HG02798 (cell line): ENCODE data around the gene FXR1.
"Not testable (repeated sequence)": the region's sequence is repeated elsewhere in the genome, so short reads cannot be mapped to it uniquely, and the experiment has no call there.

Experiments
- ATAC-seq: cut with Tn5 transposase; IDR thresholded peaks from one replicate; pipeline ENCODE4 v1.9.1; 2021; ENCODE audit warnings: mild to moderate bottlenecking; ENCODE audit not compliant: unreplicated experiment, poor library complexity

Gene FXR1

DNA sequence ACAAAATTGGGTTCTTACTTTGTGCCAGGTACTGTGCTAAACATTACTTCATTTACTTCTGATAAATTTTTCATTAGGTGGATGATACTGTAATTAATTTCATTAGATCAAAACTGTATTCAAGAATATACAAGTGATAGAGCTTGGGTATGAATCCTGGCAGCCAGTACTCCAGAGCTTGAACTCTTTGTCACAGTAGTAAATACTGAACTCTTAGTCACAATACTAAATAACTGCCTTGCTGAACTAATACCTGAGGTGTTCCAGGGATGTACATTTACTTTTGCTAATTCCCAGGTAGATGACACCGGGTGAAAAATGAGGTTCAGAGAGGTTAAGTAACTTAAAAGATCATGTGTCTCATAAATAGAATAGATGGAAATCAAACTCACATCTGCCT lies 20.3 kb downstream of the FXR1 start:
- ATAC-seq: no peak

GRCh38 chr3:180934638-180935037 lies 22.2 kb downstream of the FXR1 start:
- ATAC-seq: no peak

GRCh38 chr3:180940826-180941225 lies 28.4 kb downstream of the FXR1 start:
- no peak for ATAC-seq

- ATAC-seq: peak; percentile 79
These were observed 35.4 kb downstream of the FXR1 start for GRCh38 chr3:180947761-180948390.

DNA sequence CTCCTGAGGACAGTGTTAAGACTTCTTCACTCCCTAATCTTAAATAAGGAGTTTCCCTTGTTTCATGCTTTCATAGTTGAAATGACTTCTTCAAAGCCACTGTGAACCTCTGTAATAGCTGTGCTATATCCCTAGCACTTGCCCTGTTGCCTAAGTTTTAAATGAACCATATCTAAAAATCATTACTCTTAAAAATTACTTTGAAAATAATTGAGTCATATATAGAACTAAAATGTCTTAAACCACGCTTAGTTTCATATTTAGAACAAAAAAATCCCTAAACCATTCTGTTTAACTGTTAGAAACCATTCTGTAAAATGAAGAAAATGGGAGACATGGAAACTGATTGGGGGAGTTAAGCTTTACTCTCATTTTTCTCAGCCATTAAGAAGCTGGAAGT lies 47.2 kb downstream of the FXR1 start:
- peak; percentile 40 for ATAC-seq

DNA sequence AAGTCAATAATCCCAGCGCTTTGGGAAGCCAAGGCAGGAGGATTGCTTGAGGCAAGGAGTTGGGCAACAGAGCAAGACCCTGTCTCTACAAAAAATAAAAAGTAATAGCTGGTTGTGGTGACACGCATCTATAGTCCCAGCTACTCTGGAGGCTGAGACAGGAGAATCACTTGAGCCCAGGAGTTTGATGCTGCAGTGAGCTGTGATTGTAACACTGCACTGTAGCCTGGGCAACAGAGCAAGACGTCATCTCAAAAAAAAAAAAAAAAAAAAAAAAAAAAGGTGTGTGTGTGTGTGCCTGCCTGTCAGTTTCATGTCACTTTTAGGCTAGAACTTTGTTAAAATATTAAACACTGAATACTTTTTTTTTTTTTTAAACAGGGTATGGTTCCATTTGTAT lies 48.6 kb downstream of the FXR1 start:
- ATAC-seq: no peak

GRCh38 chr3:180961552-180961951 lies 49.1 kb downstream of the FXR1 start:
- no peak for ATAC-seq

GRCh38 chr3:180962530-180962929 lies 50.1 kb downstream of the FXR1 start:
- ATAC-seq: no peak

GRCh38 chr3:180970931-180971330 lies 58.5 kb downstream of the FXR1 start:
- ATAC-seq: no peak

DNA sequence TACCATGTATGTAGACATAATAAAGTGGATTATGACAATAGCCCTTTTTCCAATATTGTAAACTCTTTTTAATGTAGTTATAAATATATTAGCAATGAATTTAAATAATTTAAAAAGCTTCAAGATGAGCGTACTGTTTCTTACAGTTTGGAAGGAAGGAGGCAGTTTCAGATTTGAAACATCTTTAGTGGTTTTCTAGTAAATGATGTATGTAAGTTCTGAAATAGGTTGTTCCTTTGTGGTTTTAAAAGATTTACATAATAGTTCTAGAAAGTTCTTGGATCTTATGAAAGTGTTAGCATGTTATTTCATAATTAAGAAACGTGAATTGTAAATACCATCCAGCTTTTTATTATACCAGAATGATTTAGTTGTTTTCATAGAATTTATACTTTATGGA lies 61.1 kb downstream of the FXR1 start:
- peak; percentile 69 for ATAC-seq

DNA sequence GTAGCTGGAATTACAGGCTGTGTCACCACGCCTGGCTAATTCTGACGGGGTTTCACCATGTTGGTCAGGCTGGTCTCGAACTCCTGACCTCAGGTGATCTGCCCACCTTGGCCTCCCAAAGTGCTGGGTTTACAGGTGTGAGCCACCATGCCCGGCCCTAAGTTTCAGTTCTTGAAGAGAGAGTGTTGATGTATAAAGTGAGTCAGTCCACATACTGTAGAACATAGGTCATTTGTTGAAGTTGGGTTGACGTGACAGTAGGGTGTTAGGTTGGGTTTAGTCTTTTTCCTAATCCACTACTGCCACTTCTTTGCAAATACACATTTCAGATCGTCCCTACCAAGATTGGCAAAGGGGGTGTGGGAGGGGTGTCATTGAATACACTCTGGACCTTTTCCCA lies 61.8 kb downstream of the FXR1 start:
- ATAC-seq: no peak

- ATAC-seq: no peak
These were observed 65.0 kb downstream of the FXR1 start for GRCh38 chr3:180977498-180977897.

DNA sequence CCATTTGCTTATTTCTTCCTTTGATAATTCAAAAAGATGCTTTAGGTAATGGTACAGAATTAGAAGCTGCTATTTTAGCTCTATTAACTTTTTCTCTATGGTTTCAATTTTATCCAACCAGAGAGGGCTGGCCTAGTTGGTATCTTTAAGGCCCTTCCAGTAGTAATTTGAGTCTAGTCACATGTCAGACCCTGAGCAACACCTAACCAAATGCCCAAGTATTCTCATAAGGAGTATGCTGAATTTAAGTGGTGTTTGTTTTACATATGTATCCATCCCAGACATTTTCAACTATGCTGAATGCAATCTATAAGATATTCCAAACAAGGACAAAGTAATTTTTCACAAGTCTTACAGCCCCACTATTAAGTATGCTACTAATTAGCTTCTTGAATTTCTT lies 67.5 kb downstream of the FXR1 start:
- no peak for ATAC-seq

GRCh38 chr3:180980611-180981010 lies 68.1 kb downstream of the FXR1 start:
- ATAC-seq: no peak

DNA sequence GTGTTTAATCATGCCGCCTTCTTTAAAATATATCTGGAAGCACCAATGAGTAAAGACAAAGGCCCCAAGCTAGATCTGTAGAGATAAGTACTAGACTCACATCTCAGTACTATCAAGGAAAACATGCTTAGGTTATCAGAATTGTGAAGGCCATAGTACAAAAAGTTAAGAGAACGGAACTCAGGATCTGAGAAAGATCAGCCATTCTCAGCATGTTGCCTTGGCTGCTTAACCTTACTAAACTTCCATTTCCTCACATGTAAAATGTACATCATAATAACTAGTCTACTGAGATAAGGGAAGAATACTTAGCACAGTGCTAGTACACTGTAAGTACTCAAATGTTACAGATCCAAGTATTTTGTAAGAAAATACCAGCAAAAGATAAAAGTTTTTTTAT lies 69.4 kb downstream of the FXR1 start:
- ATAC-seq: no peak

GRCh38 chr3:180983136-180983535 lies 70.7 kb downstream of the FXR1 start:
- no peak for ATAC-seq

- not testable (repeated sequence) for ATAC-seq
These were observed 73.9 kb downstream of the FXR1 start for GRCh38 chr3:180986366-180986765.

DNA sequence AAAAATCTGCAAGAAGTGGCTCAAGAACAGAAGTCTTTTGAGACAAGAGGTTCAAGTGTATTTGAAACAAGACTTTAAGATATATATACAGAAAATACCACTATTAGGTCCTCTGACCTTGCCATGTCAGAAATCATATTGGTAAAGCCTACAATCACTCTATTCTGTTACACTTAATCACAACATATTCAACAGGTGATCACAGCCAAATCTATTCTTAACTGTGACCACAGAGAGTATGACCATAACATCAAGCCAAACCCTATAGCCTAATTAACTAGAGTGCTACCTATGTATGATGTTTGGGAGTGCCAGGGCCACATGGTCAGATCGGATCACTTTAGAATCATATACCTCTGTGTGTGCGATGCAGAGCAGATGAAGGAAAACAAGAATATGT lies 74.9 kb downstream of the FXR1 start:
- ATAC-seq: no peak

DNA sequence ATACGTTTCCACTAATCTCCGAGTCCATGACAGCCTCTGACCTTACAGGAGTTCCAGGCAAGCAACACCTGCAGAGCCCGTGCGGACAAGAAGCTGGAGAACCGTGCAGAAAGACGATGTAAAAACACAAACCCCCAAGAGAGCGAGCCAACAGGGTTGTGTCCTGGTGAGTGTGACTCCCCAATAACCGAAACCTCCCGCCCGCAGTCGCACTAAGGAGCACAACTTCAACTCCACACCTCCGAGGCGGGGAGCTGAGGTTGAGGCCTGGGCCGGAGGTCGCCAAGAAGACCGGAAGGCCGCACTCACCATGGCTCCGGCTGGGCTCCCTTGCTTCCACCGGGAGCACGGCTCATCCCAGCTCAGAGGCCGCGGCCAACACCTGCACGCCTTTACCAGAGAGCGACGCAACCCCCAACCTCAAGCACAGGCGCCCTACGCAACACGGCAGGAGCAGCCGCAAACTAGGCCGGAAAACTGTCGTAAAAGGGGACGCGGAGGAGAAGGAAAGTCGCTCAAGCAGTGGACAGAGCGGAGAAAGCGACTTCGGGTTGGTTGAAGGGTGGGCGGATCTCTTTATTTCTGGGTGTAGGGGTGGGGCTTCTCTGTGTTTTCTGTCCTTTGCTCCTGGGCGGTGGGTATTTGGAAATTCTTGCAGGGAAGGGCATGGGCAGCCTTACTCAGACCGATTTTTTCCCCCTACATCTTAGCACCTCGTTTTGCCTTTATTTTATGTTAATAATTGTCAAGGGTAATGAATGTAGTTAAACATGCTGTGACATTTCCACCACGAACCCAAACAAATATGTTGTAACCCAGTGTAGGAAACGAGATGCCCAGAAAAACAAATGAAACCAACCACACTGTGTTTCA lies 77.1 kb downstream of the FXR1 start, which contains the start of gene DNAJC19:
Gene DNAJC19 (minus strand): TSS at position 446 of the 873 bp plus-strand sequence. CDS start 134 bp downstream, at position 312.
- ATAC-seq: peak; percentile 97

DNA sequence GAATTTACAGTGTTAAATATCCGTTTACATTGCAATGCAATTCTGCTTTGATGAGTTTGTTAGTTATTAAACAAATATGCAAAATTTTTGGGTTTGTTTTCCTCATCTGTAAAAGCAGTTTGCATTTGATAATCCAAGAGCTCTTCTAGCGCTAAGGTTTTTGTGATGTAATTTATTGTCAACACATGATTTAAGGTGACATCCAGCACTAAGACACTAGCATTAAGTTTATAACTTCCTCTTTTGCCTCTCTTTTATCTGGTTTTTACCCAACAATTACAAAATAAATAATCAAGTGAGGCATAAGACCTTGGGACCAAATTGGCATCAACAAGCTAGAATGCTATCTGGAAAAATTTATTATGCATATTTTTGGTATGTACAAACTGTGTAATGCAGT lies 78.0 kb downstream of the FXR1 start:
- ATAC-seq: no peak

DNA sequence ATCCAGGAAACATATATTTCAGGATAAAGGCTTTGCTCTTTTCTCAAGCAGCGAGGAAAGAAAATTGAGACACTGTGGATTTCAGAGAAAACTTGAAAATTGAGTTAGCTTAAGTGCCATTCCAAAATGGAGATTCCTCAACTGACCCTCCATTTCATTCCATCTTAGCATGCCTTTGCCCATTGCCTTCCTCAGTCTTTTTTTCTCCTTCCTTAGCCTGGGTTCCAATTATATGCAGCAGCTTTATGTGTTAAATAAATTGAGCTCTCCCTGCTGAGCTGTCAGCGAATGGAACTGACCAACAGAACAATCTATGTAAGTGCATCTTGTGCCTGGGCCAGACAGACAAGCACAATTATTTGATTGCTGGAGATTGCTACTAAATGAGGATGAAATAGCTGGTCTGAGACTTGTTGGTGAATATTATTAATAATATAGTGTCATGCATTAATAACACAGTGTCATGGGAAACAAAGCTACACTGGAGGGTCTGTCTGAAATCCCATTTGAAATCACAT lies 84.0 kb downstream of the FXR1 start:
- no peak for ATAC-seq
